Gastroesophageal sphincter (tissue), 4 donors: ENCODE results near the gene RELL1. TPM values are rescaled to one million over a fixed set of nuclear protein-coding genes. Genes with fewer than 3 reads are reported as not detected.

Experiments
- ATAC-seq: fragments of 150-250 bp; one replicate; pipeline ENCODE4 v1.9.1; 2016; ENCODE audit warnings: mild to moderate bottlenecking, moderate library complexity
- H3K27ac ChIP-seq, 4 donors: fragments of 200-600 bp; sonication (generic) in 3 of 4; 1 replicate in 3 of 4; 2 replicates in 1 of 4; pipeline ENCODE4 v1.5.1; 2016 to 2019
- H3K27me3 ChIP-seq: fragments of 200-600 bp; sonication (generic); one replicate; pipeline ENCODE4 v1.5.1; 2019
- H3K36me3 ChIP-seq, 2 donors: fragments of 200-600 bp; sonication (generic); one replicate each; pipeline ENCODE4 v1.5.1; 2019; ENCODE audit warnings: control low read depth in 1 of 2
- H3K4me1 ChIP-seq, 3 donors: fragments of 200-600 bp; sonication (generic); 1 replicate in 2 of 3; 2 replicates in 1 of 3; pipeline ENCODE4 v1.5.1; 2016 to 2019; ENCODE audit warnings: control low read depth in 2 of 3
- H3K4me3 ChIP-seq, 2 donors: fragments of 200-600 bp; sonication (generic); one replicate each; pipeline ENCODE4 v1.5.1; 2019; ENCODE audit warnings: mild to moderate bottlenecking in 1 of 2, moderate library complexity in 1 of 2
- H3K9me3 ChIP-seq, 3 donors: fragments of 200-600 bp; sonication (generic); one replicate each; pipeline ENCODE4 v1.5.1; 2017 to 2019; ENCODE audit warnings: control low read depth in 2 of 3
- EP300 ChIP-seq: sonication (generic); formaldehyde crosslinking; IDR thresholded peaks from one replicate; pipeline ENCODE4 v1.6.1; 2017; ENCODE audit warnings: antibody characterized with exemption, mild to moderate bottlenecking
- POLR2A ChIP-seq, 2 donors: fragments of 450-650 bp; IDR thresholded peaks; one replicate each; pipeline ENCODE4 v1.6.1; 2017; ENCODE audit warnings: antibody characterized with exemption in 2 of 2, mild to moderate bottlenecking in 2 of 2, moderate library complexity in 1 of 2
- POLR2AphosphoS5 ChIP-seq: sonication (generic); formaldehyde crosslinking; IDR thresholded peaks from one replicate; pipeline ENCODE4 v1.6.1; 2017; ENCODE audit warnings: antibody characterized with exemption
- WGBS, 2 donors: methylation state at CpG; one replicate each; pipeline ENCODE4 v1.1.5; 2018; ENCODE audit warnings: low coverage in 1 of 2; 5-methylcytosine and 5-hydroxymethylcytosine counted together
- total RNA-seq, 4 donors: library from RNA; depleted of rRNA; stranded (reverse); fragments of >200 nt; gene quantifications; one replicate each; pipeline ENCODE4 v1.1.0, GENCODE V29; 2016
- TF ChIP-seq, protein P1 (sequence below), 4 experiments: fragments of 200-600 bp in 2 of 4; fragments of 450-650 bp in 2 of 4; sonication (generic) in 1 of 4; IDR thresholded peaks; one replicate each; pipeline ENCODE4 v1.5.1; 2017 to 2019; ENCODE audit warnings: antibody characterized with exemption in 4 of 4, mild to moderate bottlenecking in 2 of 4, moderate library complexity in 2 of 4

Gene RELL1
- total RNA-seq, 4 donors from 2014 or later: 61.0 to 96.7 (median 69.3) TPM

DNA sequence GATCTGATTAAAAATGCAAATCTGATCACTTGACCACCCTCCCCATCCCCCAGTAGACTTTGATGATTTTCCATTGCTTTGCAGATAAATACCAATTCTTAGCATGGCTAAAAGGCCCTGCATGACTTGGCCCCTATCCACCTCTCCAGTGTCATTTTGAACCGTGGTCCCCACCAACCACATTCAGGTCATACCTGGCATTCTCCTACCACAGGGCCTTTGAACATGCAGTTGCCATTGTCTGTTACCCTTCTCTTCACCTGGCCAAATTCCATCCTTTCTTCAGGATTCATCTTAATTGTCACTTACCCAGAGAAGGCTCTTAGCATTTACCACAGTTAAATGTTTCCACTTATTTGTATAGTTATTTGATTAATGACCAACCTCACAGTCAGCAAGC lies 36.9 kb upstream of the RELL1 start:
- TF ChIP-seq POLR2AphosphoS5: no peak
- TF ChIP-seq POLR2A (IDR thresholded peaks at IDR 0.05): no peak
- no peak for TF ChIP-seq EP300
- TF ChIP-seq, protein P1, sequence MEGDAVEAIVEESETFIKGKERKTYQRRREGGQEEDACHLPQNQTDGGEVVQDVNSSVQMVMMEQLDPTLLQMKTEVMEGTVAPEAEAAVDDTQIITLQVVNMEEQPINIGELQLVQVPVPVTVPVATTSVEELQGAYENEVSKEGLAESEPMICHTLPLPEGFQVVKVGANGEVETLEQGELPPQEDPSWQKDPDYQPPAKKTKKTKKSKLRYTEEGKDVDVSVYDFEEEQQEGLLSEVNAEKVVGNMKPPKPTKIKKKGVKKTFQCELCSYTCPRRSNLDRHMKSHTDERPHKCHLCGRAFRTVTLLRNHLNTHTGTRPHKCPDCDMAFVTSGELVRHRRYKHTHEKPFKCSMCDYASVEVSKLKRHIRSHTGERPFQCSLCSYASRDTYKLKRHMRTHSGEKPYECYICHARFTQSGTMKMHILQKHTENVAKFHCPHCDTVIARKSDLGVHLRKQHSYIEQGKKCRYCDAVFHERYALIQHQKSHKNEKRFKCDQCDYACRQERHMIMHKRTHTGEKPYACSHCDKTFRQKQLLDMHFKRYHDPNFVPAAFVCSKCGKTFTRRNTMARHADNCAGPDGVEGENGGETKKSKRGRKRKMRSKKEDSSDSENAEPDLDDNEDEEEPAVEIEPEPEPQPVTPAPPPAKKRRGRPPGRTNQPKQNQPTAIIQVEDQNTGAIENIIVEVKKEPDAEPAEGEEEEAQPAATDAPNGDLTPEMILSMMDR (IDR thresholded peaks at IDR 0.05): no peak
- Histone ChIP-seq H3K27me3 (no peaks in the 10 kb centered on the region), H3K36me3 (no peaks in the 10 kb centered on the region), H3K4me1 (no peaks in the 10 kb centered on the region), H3K27ac (no peak overlapping the region), H3K9me3 (no peaks in the 10 kb centered on the region), H3K4me3 (no peak overlapping the region)
- ATAC-seq: no peak
- 80 to 90% methylated on average over 1 of the region's 1 CpG for WGBS, 2 donors

DNA sequence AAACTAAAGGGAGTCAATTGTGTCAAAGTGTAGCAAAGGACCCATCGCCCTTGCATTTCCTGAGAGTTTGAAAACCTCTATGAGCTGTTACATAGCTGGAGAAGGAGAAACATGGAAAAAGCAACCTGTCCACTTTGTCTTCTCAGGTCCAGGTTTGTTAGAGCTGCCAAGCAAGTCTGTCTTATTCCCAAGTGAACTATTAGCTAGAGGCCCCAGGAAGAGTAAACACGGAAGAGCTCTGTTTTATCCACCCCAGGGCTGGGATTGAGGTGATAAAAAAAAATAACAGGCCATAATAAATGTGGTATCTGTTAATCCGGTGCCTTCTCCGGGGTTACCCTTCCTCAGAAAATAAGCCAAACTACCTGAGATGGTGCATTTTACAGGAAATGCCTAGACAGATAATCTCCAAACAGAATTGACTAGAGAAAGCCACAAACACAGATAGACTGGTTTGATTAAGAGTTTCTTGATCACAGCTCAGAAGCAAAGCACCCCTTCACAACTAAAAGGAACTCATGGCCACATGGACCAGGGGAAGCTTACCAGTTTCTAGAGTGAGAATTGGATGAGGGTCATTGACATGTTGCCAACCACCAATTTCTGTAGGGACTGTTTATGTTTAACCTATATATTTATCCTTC lies 35.9 kb upstream of the RELL1 start:
- Histone ChIP-seq H3K36me3 (no peaks in the 10 kb centered on the region), H3K4me1 (no peaks in the 10 kb centered on the region), H3K27ac (no peak overlapping the region), H3K9me3 (no peaks in the 10 kb centered on the region), H3K4me3 (no peak overlapping the region), H3K27me3 (no peaks in the 10 kb centered on the region)
- ATAC-seq: no peak
- TF ChIP-seq EP300: no peak
- TF ChIP-seq, protein P1 (IDR thresholded peaks at IDR 0.05): no peak
- no peak for TF ChIP-seq POLR2AphosphoS5
- TF ChIP-seq POLR2A (IDR thresholded peaks at IDR 0.05): no peak
- 89% methylated on average over 4 of the region's 4 CpGs for WGBS, 2 donors

DNA sequence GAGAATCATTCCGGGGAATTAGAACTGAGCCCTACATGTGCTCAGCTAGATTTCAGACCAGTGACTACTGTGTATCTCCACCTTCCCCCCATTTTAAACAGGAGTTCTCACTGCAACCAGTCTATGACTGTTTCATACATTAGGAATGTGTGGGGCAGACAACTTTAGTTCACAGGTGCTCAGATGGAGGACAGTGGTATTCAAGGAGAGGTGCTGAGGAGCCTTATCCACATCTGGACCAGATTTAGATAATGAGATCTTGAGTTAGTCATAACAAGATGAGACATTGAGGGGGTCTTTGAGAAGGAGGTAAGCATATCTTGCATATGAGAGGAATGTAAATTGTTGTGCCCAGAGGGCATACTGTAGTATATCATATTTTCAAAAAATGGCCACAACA lies 32.8 kb upstream of the RELL1 start:
- 100% methylated on average over 1 of the region's 1 CpG; no CpG with 5 or more reads in 1 of the 2 donors for WGBS, 2 donors
- H3K27me3 ChIP-seq: peaks cover 4% of the 10 kb centered on the region
- no peaks in the 10 kb centered on the region for H3K4me1 ChIP-seq
- no peak overlapping the region for H3K4me3 ChIP-seq
- H3K36me3 ChIP-seq: no peaks in the 10 kb centered on the region
- TF ChIP-seq, protein P1 (IDR thresholded peaks at IDR 0.05): no peak
- TF ChIP-seq EP300 (no peak), POLR2A (IDR thresholded peaks at IDR 0.05) (no peak), POLR2AphosphoS5 (no peak)
- no peak overlapping the region for H3K27ac ChIP-seq
- H3K9me3 ChIP-seq: no peaks in the 10 kb centered on the region
- ATAC-seq: no peak

DNA sequence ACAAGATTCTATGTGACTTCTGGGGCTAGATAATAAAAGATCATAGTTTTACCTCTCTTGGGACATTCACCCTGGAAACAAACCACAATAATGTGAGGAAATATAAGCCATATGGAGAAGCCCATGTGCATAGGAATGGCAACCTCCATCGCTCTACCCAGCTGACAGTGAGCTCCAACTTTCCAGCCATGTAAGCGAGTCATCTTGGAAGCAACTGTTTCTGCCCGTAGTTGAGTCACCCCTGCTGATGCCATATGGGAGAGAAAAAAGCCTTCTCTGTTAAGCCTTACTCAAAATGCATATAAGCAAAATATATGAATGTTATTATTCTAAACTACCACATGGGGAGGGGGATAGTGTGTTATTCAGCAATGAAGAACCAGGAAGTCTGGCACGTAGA lies 31.4 kb upstream of the RELL1 start:
- H3K4me3 ChIP-seq: no peak overlapping the region
- peaks cover 4% of the 10 kb centered on the region for H3K27me3 ChIP-seq
- TF ChIP-seq EP300: no peak
- TF ChIP-seq POLR2AphosphoS5: no peak
- no peaks in the 10 kb centered on the region for H3K36me3 ChIP-seq
- no peak overlapping the region for H3K27ac ChIP-seq
- H3K4me1 ChIP-seq: no peaks in the 10 kb centered on the region
- WGBS, 2 donors: 61 to 89% methylated on average over 1 to 4 of the region's 4 CpGs
- no peak for ATAC-seq
- no peaks in the 10 kb centered on the region for H3K9me3 ChIP-seq

DNA sequence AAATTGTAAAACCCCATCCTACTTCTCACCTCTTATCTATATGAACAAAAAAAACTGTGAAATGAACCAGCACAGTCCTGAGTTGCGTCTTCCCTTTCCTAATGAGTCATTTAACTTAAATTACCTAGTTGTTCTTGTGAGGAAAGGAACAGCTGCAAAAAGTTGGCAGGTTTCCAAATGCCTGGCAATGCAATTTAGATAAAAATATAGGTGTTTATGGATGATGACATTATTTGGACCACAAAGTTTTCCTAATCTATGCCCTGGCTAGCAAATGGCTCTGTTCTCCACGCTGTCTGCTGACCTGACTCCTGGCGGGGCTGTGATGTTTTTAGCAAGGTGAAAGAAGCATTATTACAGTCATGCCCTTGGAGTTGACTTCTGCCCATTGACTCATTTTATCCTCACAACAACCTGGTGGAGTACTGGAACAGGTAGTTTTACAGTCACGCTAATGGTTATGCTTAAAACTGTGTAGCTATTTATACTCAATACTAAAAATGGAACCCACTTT lies 29.8 kb upstream of the RELL1 start:
- no peaks in the 10 kb centered on the region for H3K36me3 ChIP-seq
- TF ChIP-seq POLR2AphosphoS5: no peak
- no peak for TF ChIP-seq EP300
- TF ChIP-seq POLR2A (IDR thresholded peaks at IDR 0.05): no peak
- TF ChIP-seq, protein P1 (IDR thresholded peaks at IDR 0.05): no peak
- H3K4me3 ChIP-seq: no peak overlapping the region
- no peaks in the 10 kb centered on the region for H3K9me3 ChIP-seq
- peaks cover 4% of the 10 kb centered on the region for H3K27me3 ChIP-seq
- H3K27ac ChIP-seq: no peak overlapping the region
- 49 to 85% methylated on average over 3 to 4 of the region's 4 CpGs for WGBS, 2 donors
- no peak for ATAC-seq
- no peaks in the 10 kb centered on the region for H3K4me1 ChIP-seq
